Measurements from ENCODE around the gene FOXP2.

Gene FOXP2

GRCh38 chr7:114658216-114658615, 243.6 kb downstream of the FOXP2 start:
- H3K27ac ChIP-seq, result no peak overlapping the region
- TF ChIP-seq CTCF (conservative IDR thresholded peaks at IDR 0.05) (no peak), ZFX (IDR thresholded peaks at IDR 0.05) (no peak)

- no peak overlapping the region for H3K27ac ChIP-seq
- TF ChIP-seq CTCF (conservative IDR thresholded peaks at IDR 0.05) (no peak), ZFX (IDR thresholded peaks at IDR 0.05) (no peak)
Measured at GRCh38 chr7:114659409-114660125, 245.0 kb downstream of the FOXP2 start.

GRCh38 chr7:114660126-114660486, 245.5 kb downstream of the FOXP2 start:
- H3K27ac ChIP-seq, result no peak overlapping the region

GRCh38 chr7:114660753-114661152, 246.1 kb downstream of the FOXP2 start:
- H3K27ac ChIP-seq, result no peak overlapping the region
- no peak for TF ChIP-seq ZFX (IDR thresholded peaks at IDR 0.05)
- no peak for TF ChIP-seq CTCF (conservative IDR thresholded peaks at IDR 0.05)

More at GRCh38 chr7:114660126-114660486, 245.5 kb downstream of the FOXP2 start:
- TF ChIP-seq CTCF (conservative IDR thresholded peaks at IDR 0.05), result no peak
- TF ChIP-seq ZFX (IDR thresholded peaks at IDR 0.05), result no peak

GRCh38 chr7:114662002-114662677, 247.5 kb downstream of the FOXP2 start:
- no peak overlapping the region for H3K27ac ChIP-seq
- TF ChIP-seq ZFX (IDR thresholded peaks at IDR 0.05) (no peak), CTCF (conservative IDR thresholded peaks at IDR 0.05) (no peak)

- peak; percentile 45 for TF ChIP-seq CTCF (conservative IDR thresholded peaks at IDR 0.05)
- no peak for TF ChIP-seq ZFX (IDR thresholded peaks at IDR 0.05)
- H3K27ac ChIP-seq, result no peak overlapping the region
Measured at GRCh38 chr7:114663502-114663901, 248.9 kb downstream of the FOXP2 start.

GRCh38 chr7:114670676-114671075, 256.1 kb downstream of the FOXP2 start:
- TF ChIP-seq CTCF (conservative IDR thresholded peaks at IDR 0.05) (no peak), ZFX (IDR thresholded peaks at IDR 0.05) (no peak)
- H3K27ac ChIP-seq, result no peak overlapping the region
